GM19372 (cell line): Measurements from ENCODE around the gene HOXC13.

ENCODE experiments used
- ATAC-seq: cut with Tn5 transposase; IDR thresholded peaks from one replicate; pipeline ENCODE4 v1.9.1; 2021; ENCODE audit warnings: mild to moderate bottlenecking, low read depth, moderate library complexity; ENCODE audit not compliant: unreplicated experiment

HOXC13 gene

DNA sequence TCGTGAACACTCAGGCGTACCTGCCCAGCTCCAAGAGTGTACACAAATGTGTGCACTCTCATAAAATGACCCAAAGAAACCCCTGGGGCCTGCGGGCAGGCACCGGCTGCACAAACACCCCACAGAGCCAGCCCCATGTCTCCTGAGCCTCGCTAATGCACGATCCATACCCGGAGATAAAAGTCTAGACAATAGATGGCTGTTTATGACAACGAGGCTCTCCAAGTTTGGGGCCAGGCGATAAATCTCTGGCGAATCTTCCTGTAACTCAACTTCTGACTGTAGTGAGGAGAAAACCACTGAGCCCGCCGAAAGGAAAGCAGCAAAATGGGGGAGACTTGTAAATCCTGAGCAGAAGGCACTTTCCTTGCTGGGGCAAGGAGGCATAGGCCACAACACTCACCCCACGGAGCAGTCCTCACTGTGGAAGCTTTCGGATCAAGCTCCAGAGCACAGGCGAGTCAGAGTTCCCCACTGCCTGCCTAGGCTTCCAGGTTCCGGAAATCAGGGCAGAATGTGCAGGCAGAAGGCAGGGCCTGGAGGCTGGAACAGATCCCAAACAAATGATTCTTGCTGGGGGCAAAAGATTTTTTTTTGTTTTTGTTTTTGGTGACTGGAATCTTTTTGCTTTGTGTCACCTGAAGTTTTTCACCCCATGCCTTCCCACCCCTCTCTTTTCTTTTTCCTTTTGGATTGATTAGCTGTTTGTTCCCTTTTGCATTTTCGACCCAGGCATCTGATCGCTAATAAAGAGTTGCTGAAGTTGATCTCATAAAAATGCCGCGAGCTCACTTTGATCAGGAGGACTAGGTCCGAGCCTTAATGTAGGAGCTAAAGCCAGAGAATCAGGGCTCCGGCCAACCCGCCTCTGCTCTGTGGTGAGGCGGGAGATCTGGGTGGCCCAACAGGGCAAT is 29.8 kb downstream of the HOXC13 start:
- no peak for ATAC-seq

GRCh38 chr12:53969588-53970259 is 31.1 kb downstream of the HOXC13 start:
- no peak for ATAC-seq

- no peak for ATAC-seq
Observed at GRCh38 chr12:53970451-53970850, 31.8 kb downstream of the HOXC13 start.

- no peak for ATAC-seq
Observed at GRCh38 chr12:53971129-53971528, 32.5 kb downstream of the HOXC13 start.

DNA sequence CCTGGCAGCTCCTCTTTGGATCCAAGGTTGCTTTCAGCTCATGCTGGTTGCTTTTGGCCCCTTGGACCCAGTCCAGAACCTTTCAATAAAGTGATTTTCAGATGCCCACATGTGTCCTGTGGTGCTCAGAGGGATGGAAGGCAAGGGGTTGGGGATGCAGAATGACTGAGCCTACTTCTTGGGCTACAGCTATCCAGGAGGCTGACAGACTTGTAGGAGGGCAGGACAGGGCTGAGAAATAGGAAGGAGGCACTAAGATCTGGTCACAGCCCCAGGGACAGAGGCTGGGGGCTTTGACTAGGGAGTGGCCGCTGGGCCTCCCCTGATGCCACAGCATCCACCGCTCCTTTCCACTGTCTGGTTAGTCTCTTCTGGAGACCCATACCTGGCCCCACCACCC is 33.1 kb downstream of the HOXC13 start:
- no peak for ATAC-seq

GRCh38 chr12:53972152-53972702 is 33.6 kb downstream of the HOXC13 start:
- ATAC-seq = no peak

- ATAC-seq = no peak
Observed at GRCh38 chr12:53972722-53973235, 34.1 kb downstream of the HOXC13 start, which contains the start of gene HOXC11. HOXC11 (plus strand) TSS chr12:53973126; CDS start chr12:53973242, 116 bp downstream.

GRCh38 chr12:53973236-53974042 is 34.8 kb downstream of the HOXC13 start:
- ATAC-seq = no peak

DNA sequence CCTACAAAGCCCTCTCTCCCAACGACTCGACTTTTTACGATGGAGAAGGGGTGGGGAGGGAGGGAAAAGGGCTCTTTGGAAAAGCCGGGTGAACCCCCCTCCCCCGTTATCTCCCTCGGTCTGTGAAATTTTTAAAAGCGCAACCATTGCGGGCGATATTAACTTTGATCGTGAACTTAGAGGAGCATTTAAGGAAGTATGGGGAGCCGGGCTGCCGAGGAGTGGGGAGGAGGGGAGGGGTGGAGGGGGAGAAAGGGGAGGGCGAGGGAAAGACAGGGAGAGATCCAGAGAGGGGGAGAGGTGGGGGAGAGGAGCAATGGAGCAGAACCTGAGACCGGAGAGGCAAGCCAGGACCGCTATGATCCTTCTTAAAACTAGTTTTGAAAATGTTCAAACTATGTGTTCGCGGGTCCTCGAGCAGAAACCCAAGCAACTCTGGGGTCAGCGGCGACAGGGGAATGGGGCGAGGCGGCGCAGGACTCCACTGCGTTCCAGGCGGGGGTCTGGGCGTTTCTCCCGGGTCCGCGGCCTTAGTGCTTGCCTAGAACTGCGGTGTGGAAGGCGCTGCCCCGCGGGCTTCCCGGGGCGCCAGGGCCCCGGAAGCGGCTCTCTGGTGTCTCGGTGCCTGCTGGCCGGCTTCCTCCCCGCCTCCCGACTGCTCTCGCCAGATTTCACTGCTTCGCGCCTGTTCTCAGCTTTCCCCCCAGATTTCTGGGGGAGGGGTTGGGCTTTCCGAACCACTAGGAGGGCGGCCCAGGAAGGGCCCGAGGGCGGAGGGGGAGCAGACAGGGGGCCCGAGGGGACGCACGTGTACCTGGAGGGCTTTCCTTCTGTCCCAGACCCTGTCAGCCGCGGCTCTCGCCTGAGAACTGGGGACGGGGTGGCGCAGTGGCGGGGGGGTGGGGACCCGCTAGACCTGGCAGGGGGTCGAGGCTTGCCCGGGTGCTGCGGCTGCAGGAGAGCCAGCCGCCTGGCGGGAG is 35.7 kb downstream of the HOXC13 start, which contains the start of gene HOTAIR:
Gene HOTAIR (minus strand): TSS at position 871 of the 980 bp plus-strand sequence.
- ATAC-seq = no peak

- ATAC-seq = no peak
Observed at GRCh38 chr12:53975064-53975471, 36.4 kb downstream of the HOXC13 start.

GRCh38 chr12:53975479-53976152 is 37.0 kb downstream of the HOXC13 start:
- no peak for ATAC-seq

DNA sequence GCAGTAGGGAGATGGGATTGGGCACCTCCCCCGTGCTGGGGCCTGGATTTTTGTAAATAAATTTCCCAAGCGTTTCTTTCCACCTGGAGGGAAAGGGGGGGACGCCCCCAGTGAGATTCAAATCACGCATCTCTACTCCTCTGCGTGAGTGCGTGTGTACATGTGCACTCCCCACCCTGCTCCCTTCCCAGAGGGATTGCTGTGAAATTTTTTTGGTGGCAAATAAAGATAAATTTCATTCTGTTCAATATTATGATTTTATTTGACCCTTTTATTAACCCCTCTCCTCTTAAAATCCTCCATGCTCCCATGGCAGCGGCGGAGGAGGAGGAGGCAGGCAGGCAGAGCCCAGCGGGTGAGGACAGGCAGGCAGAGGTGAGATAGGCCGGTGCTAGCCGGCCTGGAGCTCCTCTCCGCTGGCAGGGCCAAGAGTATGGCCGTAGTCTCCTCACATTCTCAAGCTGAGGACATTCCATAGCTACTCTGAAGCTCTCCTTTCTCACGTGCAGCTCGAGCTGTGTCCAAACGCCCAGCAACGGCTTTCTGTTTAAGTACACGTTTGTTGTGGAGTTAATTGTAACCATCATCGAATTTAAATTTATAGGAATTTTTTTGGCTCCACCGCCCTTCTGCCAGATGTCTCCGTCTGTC is 37.7 kb downstream of the HOXC13 start:
- ATAC-seq = no peak

GRCh38 chr12:53976823-53977595 is 38.4 kb downstream of the HOXC13 start:
- ATAC-seq = no peak

GRCh38 chr12:53977596-53978445 is 39.2 kb downstream of the HOXC13 start:
- ATAC-seq = no peak

GRCh38 chr12:53978477-53979356 is 40.1 kb downstream of the HOXC13 start:
- no peak for ATAC-seq
